Measurements from ENCODE around the gene MYBPC3. TPM values are rescaled to one million over a fixed set of nuclear protein-coding genes. Genes with fewer than 3 reads are reported as not detected.

MYBPC3 gene
- total RNA-seq, 4 donors from 2014 or later, result 0.21 to 0.57 TPM; not detected in 2

DNA sequence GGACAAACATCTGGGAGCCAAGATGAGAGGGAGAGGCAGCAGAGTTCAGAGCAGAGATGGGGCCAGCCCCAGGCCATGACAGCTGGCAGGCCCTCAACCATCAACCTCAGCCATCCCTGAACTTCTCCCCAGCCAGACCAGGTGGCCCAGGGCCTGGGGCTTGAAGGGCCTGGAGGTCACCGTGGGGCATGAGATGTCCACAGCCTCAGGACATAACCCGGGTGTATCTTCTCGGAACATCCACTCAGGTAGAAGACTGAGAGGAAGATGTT lies 43.5 kb upstream of the MYBPC3 start:
- TF ChIP-seq, protein P1, sequence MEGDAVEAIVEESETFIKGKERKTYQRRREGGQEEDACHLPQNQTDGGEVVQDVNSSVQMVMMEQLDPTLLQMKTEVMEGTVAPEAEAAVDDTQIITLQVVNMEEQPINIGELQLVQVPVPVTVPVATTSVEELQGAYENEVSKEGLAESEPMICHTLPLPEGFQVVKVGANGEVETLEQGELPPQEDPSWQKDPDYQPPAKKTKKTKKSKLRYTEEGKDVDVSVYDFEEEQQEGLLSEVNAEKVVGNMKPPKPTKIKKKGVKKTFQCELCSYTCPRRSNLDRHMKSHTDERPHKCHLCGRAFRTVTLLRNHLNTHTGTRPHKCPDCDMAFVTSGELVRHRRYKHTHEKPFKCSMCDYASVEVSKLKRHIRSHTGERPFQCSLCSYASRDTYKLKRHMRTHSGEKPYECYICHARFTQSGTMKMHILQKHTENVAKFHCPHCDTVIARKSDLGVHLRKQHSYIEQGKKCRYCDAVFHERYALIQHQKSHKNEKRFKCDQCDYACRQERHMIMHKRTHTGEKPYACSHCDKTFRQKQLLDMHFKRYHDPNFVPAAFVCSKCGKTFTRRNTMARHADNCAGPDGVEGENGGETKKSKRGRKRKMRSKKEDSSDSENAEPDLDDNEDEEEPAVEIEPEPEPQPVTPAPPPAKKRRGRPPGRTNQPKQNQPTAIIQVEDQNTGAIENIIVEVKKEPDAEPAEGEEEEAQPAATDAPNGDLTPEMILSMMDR (IDR thresholded peaks at IDR 0.05), result no peak
- no peak for TF ChIP-seq EP300 (IDR thresholded peaks at IDR 0.05)
- TF ChIP-seq POLR2A (IDR thresholded peaks at IDR 0.05), result no peak
- TF ChIP-seq POLR2AphosphoS5 (IDR thresholded peaks at IDR 0.05), result no peak
- Histone ChIP-seq H3K27ac (peak overlapping the region; percentile 89), H3K4me1 (peaks cover 43% of the 10 kb centered on the region)

DNA sequence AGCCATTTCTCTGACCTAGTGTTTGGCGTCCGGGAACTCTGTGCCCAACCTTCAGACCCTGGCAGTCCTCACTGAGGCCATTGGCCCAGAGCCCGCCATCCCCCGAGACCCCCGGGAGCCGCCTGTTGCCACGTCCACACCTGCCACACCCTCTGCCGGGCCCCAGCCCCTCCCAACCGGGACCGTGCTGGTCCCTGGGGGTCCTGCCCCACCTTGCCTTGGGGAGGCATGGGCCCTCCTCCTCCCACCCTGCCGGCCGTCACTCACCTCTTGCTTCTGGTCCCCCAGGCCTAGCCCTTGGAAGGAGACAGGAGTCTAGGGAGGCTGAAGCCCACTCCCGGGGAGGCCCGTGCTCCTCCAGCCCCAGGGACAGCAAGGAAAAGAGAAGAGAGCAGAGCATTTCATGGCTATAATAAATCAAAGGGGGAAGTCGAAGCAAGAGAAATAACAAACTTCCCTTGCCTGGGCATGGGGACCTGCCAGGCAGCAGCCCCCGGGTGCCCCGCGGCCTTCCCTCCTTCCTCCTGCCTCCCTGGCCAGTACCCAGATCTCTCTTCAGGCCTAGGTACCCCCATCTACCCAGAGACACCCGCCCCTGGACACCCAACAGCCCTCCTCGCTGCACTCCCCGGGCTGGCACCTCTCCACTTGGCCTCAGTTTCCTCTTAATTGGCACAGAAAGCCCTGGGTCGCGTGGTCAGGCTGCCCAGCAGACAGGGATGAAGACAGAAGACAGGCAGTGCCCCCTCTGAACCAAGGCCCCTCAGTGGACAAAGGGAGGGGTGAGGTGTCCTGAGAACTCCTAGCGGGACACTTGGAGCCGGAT lies 42.9 kb upstream of the MYBPC3 start:
- TF ChIP-seq EP300 (IDR thresholded peaks at IDR 0.05) (no peak), POLR2AphosphoS5 (IDR thresholded peaks at IDR 0.05) (no peak), POLR2A (IDR thresholded peaks at IDR 0.05) (no peak)
- TF ChIP-seq, protein P1 (IDR thresholded peaks at IDR 0.05), result no peak
- 73% methylated on average over 24 of the region's 25 CpGs for WGBS
- no peaks in the 10 kb centered on the region for H3K9me3 ChIP-seq
- H3K4me1 ChIP-seq, result peaks cover 37% of the 10 kb centered on the region
- peak overlapping the region; percentile 89 for H3K27ac ChIP-seq
- peak overlapping the region; percentile 13 for H3K4me3 ChIP-seq
- no peaks in the 10 kb centered on the region for H3K36me3 ChIP-seq
- peak in 1 of 2 donors; percentile 72 for DNase-seq (ENCODE audit: low spot score in 2 of 2)
- H3K27me3 ChIP-seq, result no peaks in the 10 kb centered on the region

More for the DNA sequence above, 43.5 kb upstream of the MYBPC3 start:
- DNase-seq (ENCODE audit: low spot score in 2 of 2), result no peak
- Histone ChIP-seq H3K36me3 (no peaks in the 10 kb centered on the region), H3K9me3 (no peaks in the 10 kb centered on the region), H3K4me3 (no peak overlapping the region), H3K27me3 (no peaks in the 10 kb centered on the region)
- 91% methylated on average over 3 of the region's 3 CpGs for WGBS

DNA sequence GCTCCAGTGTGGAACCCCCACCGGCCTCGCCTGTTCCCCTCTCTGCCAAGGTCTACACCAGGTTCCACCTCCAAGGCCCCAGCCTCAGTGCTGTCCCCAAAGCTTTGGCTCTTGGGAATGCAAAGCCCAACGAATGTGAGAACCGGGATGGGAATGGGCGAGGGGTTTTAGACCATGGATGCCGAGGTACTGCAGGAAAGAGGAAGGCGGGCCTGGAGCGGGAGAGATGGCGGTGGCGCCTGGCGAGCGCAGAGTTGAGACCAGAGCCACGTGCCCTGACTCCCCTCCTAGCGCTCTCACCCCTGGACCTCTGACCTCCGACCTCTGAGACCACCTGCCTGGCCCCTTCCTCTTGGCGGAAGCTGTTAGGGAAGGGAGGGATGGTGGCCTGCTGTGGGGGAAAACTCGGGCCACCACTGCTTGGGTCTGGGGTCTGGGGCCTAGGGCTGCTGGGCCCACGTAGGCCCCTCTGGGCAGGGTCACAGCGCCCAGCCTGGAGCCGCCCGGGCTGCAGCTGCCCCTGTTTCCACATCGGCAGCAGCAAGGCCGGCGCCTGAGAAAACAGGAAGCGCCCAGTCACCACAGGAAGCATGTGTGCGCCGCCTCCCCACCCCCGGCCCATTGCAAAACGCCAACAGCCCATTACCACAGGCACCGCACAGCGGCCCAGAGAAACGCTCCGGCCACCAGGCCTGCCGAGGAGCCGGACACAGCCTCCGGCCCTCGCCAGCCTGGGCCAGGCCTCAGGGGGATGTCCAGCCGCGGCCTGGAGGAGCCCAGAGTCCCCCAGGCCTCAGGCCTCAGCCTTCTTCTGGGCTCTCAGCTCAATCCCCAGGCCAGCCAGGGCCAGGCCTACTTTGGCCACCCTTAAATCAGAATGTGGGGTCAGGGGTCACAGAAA lies 42.1 kb upstream of the MYBPC3 start:
- DNase-seq (ENCODE audit: low spot score in 2 of 2), result peak in 1 of 2 donors; percentile 70
- Histone ChIP-seq H3K36me3 (no peaks in the 10 kb centered on the region), H3K4me3 (peak overlapping the region; percentile 13)

DNA sequence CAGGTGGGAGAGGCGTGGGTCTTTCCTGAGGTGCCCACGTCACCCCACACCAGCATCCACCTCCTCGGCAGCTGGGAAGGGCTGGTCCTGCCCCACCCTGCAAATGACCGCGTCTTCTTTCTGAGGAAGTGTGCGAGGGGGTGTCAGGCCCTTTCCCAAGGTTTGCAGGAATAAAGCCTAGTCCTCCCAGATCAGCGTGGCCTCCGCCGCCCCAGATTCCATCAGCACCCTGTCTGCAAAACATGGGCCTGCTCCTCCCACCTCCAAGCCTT lies 41.5 kb upstream of the MYBPC3 start:
- Histone ChIP-seq H3K9me3 (no peaks in the 10 kb centered on the region), H3K4me3 (no peak overlapping the region)

More for the DNA sequence above, 42.1 kb upstream of the MYBPC3 start:
- H3K27ac ChIP-seq, result peak overlapping the region; percentile 89
- peaks cover 29% of the 10 kb centered on the region for H3K4me1 ChIP-seq
- TF ChIP-seq POLR2A (IDR thresholded peaks at IDR 0.05) (no peak), POLR2AphosphoS5 (IDR thresholded peaks at IDR 0.05) (no peak), EP300 (IDR thresholded peaks at IDR 0.05) (no peak)
- TF ChIP-seq, protein P1 (IDR thresholded peaks at IDR 0.05), result no peak
- 86% methylated on average over 15 of the region's 39 CpGs for WGBS
- H3K27me3 ChIP-seq, result no peaks in the 10 kb centered on the region
- H3K9me3 ChIP-seq, result no peaks in the 10 kb centered on the region

More for the DNA sequence above, 41.5 kb upstream of the MYBPC3 start:
- Histone ChIP-seq H3K27ac (peak overlapping the region; percentile 89), H3K4me1 (peaks cover 31% of the 10 kb centered on the region), H3K27me3 (no peaks in the 10 kb centered on the region), H3K36me3 (no peaks in the 10 kb centered on the region)
- TF ChIP-seq POLR2A (IDR thresholded peaks at IDR 0.05), result no peak
- TF ChIP-seq, protein P1 (IDR thresholded peaks at IDR 0.05), result no peak
- TF ChIP-seq EP300 (IDR thresholded peaks at IDR 0.05), result no peak
- TF ChIP-seq POLR2AphosphoS5 (IDR thresholded peaks at IDR 0.05), result no peak
- 72% methylated on average over 9 of the region's 9 CpGs for WGBS
- peak in 1 of 2 donors; percentile 56 for DNase-seq (ENCODE audit: low spot score in 2 of 2)
